ENCODE measurements around the gene TYRP1.

GRCh38 chr9:12748016-12748415 lies 54.8 kb downstream of the TYRP1 start:
- TF ChIP-seq CTCF (conservative IDR thresholded peaks at IDR 0.05; ENCODE audit: low read length): no peak
- no peak for TF ChIP-seq EZH2phosphoT487 (IDR thresholded peaks at IDR 0.05; ENCODE audit: borderline replicate concordance, low read depth, low read length)
